GM21825 (cell line): Measurements from ENCODE around the gene CDK14.
"Not testable (repeated sequence)": the region's sequence is repeated elsewhere in the genome, so short reads cannot be mapped to it uniquely, and the experiment has no call there.

Experiments used
- ATAC-seq: cut with Tn5 transposase; IDR thresholded peaks from one replicate; pipeline ENCODE4 v1.9.1; 2021; ENCODE audit warnings: mild to moderate bottlenecking, moderate library complexity; ENCODE audit not compliant: unreplicated experiment

Gene CDK14

GRCh38 chr7:90629297-90629918, 33.3 kb downstream of the CDK14 start:
- ATAC-seq: peak; percentile 80

DNA sequence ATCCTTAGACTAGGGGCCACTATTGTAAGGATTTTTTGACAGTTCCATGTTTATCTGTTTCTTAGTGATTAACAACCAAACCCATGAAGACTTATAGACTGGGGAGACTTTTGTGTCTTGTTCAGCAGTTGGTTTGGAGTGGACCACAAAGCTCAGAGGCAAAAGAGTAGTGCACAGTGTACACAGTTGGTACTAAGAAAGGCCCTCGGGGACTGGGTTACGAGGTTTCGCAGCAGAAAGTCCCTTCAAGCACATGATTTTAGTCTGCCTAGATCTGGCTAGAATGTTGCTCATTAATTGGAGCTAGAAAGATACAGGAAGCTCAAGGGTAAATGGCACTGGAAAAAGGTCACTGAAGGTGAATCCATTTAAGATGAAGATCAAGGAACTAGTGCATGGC, 35.4 kb downstream of the CDK14 start:
- ATAC-seq: no peak

- ATAC-seq: not testable (repeated sequence)
Measured at GRCh38 chr7:90639683-90640082, 43.6 kb downstream of the CDK14 start.

DNA sequence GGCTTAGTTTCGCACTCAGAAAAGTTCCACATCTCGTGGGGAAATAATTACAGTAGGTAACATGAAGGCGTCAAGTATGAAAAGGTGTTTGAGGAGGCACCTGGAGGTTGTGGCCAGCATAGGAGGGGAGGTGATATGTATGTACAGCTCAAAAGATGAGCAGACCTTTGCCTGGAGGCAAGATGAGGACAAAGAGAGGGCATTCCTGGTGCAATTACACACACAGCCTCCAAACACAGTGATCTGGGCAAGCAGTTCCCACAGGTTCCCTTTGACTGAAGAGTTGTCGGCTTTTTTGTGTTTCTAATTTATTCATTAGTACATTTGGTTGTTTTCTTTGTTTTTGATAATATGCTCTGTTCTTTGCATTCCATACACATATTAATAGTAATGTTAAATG, 46.9 kb downstream of the CDK14 start:
- no peak for ATAC-seq

DNA sequence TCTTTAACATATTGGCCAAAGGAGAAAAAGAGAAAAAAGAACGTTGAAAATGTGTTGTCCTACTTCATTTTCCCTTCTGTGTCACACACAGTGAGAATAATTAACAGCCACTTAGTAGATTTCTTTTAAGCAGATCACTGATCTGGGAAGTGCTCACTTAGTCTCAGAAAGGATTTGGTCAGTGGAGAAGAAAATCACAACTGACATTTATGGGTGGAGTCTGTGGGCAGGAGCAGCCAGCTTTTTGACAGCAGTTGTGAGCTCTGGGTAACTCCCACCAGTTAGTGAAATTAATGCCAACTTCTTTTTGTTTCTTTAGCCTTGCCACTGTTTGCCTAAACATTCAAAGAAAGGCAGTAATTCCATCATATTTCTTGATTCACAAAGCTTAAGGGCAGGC, 49.7 kb downstream of the CDK14 start:
- ATAC-seq: peak; percentile 81

- no peak for ATAC-seq
Measured at GRCh38 chr7:90648107-90648506, 52.0 kb downstream of the CDK14 start.

DNA sequence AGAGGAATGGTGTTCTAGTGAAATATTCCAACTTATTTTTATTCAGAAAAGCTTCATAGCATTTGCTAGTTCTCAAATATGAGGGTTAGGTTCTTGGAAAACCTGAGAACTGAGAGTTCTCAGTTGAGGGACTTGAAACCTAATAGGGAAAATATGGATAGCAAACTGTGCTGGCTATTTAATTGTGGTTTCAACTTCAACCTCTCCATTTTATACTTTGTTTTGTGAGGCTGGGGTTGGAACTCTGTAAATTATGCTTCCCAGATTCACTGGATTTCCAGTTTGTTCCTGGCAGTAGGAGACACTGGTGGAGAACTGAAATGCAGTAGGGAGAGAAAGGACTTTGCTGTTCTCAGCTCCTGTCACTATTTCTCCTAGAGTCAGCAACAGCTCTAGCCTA, 52.7 kb downstream of the CDK14 start:
- ATAC-seq: no peak

DNA sequence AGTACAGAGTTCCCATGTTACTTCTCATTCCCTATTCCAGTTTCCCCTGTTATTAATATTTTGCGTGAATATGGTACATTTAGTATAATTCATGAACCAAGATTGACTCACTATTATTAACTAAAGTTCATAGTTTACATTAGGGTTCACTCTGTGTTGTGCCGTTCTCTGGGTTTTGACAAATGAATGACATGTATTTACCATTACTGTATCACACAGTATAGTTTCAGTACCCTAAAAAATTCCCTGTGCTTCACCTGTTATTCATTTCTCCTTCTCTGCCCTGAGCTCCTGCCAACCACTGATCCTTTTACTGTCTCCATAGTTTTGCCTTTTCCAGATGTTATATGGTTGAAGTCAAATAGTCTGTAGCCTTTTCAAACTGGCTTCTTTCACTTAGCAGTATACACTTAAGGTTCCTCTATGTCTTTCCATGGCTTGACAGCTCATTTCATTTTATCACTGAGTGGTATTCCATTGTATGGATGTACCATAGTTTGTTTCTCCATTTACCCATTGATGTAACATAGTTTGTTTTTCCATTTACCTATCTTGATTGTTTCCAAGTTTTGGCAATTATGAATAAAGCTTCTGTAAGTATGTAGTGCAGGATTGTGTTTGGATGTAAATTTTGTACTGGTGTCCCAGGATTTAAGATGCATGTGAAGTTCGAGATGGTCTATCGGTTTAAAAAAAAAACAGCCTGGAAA, 58.8 kb downstream of the CDK14 start:
- ATAC-seq: no peak

DNA sequence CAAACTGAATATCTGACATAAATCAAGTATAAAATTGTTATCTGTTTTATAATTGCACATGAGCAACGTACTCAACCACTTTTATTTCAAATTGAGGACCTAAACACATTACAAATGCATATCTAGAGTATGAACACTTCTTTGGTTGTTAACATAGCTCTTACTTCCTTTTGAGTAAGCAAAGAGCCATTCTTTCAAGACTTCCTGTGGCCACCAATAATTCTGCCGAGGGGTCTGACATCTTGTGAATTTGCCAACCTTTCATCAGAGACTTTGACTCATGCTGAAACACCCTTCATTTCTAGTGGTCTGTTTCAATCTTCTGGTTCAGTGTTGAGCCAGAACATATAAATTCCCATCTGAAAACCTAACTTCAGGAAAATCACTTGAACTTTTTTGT, 59.4 kb downstream of the CDK14 start:
- ATAC-seq: peak; percentile 56

GRCh38 chr7:90657481-90657880, 61.4 kb downstream of the CDK14 start:
- ATAC-seq: no peak

DNA sequence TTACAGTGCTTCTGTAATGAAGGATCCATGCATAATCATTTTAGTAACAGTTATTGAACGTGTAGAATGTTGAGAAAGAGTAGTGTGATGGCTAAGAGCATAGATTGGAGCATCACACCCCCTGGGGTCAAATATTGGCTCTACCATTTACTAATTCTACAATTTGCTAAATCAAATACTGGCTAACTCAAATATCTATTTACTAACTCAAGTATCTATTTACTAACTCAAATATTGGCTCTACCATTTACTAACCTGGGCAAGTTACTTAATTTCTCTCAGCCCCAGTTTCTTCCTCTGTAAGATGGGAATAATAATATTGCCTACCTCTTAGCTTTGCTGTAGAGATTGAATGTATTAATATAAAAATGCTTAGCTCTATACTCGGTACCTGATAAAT, 64.0 kb downstream of the CDK14 start:
- ATAC-seq: no peak

- ATAC-seq: no peak
Measured at GRCh38 chr7:90660819-90661218, 64.7 kb downstream of the CDK14 start.

DNA sequence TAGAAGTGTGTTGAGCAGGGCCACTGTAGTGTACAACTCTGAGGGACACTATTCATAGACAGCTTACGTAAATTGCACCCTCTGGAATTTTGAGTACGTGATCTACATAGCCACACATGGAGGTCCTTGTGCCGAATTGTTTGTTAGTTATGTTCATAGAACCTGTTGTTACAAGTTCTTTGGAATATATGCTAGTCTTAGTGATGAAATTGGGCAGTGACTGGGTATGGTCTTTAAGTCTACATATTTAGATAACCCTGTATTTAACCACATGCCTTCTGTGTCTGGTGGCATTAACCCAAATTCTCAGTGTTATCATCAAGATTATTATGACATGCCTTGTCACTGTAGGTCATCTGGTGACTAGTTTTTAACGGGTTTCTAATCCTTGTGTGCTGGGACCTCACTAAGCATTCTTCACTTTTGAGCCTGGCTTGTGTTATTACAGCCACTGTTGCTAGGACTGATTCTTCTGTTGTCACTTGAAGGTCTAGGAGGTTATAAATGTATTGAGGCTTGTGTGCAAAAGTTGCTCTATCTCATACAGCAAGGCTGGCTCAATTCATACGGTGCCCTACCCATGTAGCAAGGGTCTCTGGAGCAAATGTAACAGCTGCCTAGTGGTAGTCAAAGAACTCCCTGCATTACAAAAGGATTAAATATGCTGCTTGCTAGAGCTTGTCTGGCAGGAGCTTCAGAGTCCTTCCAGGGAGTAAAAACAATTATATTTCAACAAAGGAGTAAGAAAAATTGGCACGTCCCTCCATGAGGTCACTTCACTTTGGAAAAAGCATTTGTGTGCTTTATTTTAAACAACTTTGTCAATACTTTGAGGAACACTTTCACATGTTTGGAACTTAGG, 65.4 kb downstream of the CDK14 start:
- ATAC-seq: no peak

- ATAC-seq: no peak
Measured at GRCh38 chr7:90663176-90663575, 67.1 kb downstream of the CDK14 start.

- ATAC-seq: no peak
Measured at GRCh38 chr7:90666186-90666585, 70.1 kb downstream of the CDK14 start.

- ATAC-seq: no peak
Measured at GRCh38 chr7:90668992-90669391, 72.9 kb downstream of the CDK14 start.

GRCh38 chr7:90669492-90669891, 73.4 kb downstream of the CDK14 start:
- ATAC-seq: no peak

DNA sequence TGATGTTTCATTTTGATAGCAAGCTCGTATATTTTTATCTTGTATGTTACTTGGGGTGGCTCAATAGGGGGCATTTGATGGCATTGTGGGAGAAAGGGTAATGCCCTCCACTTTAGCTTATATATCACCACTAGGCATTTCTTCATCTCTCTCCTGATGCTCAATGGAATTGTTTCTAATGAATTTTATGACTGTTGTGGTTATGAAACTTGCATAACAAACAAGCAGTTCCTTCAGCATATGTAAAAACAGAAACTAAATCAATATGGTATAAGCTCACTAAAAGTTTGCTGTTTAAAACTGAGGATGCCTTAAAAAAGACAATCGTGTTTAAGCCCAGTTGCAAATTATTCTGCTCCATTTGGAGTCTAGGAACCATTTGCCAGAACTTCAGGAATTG, 75.5 kb downstream of the CDK14 start:
- ATAC-seq: no peak

GRCh38 chr7:90672210-90672609, 76.1 kb downstream of the CDK14 start:
- ATAC-seq: no peak

GRCh38 chr7:90674625-90675024, 78.5 kb downstream of the CDK14 start:
- ATAC-seq: no peak

DNA sequence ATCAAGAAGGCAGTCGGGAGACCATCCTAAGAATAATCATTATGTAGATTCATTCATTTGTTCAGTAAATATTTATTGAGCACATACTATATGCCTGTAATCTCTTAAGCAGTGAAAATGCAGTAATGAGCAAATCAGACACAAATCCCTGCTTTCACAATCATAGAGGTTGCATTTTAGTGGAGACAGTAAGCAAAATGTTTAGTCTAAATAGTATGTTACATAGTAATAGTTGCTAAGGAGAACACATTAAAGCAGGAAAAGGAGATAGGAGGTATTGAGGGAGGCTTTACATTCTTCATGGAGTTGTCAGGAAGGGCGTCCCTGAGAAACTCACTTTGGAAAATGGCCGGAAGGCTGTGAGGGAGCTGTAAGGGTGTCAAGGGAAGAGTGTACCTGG, 79.9 kb downstream of the CDK14 start:
- no peak for ATAC-seq
